ENCODE data around the gene HJV.

DNA sequence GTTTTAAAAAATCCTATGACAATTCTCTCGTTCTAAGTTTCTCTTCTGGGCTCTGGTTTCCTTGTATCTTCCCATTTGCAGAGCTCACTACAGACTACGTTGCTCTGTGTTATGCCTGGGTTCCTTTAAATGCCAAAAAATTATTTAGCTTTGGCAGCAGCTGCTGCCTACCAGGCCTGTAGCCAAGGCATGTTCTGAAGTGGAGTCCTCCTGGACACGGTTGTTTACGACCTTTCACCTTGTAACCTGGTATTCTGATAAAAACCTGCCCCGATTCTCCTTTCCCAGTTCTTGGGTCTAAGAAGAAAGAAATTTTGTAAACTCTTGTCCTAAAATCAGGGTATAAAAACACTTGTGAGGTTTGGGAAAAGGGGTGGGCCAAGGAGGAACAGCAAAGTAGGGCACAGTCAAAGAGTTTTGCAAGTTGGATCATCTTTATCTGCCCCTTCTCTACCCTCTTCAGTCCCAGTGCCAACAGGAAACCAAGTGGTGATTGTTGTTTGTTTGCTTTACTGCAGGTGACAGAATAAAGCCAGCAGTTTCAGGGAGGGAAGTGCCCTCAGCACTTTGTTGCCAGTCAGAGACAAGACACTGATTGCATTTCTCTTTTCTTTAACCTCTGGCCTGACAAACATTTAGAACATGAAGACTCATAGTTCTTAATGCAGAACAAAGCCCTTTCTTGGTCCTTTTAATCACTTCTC, 22.1 kb downstream of the HJV start:
- TF ChIP-seq EZH2 (IDR thresholded peaks at IDR 0.05; ENCODE audit: low read length, unreplicated experiment) (no peak), EZH2phosphoT487 (IDR thresholded peaks at IDR 0.05; ENCODE audit: borderline replicate concordance, low read length) (no peak)
- TF ChIP-seq, protein P1, sequence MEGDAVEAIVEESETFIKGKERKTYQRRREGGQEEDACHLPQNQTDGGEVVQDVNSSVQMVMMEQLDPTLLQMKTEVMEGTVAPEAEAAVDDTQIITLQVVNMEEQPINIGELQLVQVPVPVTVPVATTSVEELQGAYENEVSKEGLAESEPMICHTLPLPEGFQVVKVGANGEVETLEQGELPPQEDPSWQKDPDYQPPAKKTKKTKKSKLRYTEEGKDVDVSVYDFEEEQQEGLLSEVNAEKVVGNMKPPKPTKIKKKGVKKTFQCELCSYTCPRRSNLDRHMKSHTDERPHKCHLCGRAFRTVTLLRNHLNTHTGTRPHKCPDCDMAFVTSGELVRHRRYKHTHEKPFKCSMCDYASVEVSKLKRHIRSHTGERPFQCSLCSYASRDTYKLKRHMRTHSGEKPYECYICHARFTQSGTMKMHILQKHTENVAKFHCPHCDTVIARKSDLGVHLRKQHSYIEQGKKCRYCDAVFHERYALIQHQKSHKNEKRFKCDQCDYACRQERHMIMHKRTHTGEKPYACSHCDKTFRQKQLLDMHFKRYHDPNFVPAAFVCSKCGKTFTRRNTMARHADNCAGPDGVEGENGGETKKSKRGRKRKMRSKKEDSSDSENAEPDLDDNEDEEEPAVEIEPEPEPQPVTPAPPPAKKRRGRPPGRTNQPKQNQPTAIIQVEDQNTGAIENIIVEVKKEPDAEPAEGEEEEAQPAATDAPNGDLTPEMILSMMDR (conservative IDR thresholded peaks at IDR 0.05; ENCODE audit: low read depth, low read length), result no peak
